Measurements from ENCODE around the gene KLHL24. TPM values are rescaled to one million over a fixed set of nuclear protein-coding genes. Genes with fewer than 3 reads are reported as not detected.

The KLHL24 gene, protein sequence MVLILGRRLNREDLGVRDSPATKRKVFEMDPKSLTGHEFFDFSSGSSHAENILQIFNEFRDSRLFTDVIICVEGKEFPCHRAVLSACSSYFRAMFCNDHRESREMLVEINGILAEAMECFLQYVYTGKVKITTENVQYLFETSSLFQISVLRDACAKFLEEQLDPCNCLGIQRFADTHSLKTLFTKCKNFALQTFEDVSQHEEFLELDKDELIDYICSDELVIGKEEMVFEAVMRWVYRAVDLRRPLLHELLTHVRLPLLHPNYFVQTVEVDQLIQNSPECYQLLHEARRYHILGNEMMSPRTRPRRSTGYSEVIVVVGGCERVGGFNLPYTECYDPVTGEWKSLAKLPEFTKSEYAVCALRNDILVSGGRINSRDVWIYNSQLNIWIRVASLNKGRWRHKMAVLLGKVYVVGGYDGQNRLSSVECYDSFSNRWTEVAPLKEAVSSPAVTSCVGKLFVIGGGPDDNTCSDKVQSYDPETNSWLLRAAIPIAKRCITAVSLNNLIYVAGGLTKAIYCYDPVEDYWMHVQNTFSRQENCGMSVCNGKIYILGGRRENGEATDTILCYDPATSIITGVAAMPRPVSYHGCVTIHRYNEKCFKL
- 5.8 to 8.3 TPM (median 7.6 TPM) in 5 replicates for total RNA-seq (2022; extraction: Qiagen RNA extraction; ENCODE audit: low read depth)

DNA sequence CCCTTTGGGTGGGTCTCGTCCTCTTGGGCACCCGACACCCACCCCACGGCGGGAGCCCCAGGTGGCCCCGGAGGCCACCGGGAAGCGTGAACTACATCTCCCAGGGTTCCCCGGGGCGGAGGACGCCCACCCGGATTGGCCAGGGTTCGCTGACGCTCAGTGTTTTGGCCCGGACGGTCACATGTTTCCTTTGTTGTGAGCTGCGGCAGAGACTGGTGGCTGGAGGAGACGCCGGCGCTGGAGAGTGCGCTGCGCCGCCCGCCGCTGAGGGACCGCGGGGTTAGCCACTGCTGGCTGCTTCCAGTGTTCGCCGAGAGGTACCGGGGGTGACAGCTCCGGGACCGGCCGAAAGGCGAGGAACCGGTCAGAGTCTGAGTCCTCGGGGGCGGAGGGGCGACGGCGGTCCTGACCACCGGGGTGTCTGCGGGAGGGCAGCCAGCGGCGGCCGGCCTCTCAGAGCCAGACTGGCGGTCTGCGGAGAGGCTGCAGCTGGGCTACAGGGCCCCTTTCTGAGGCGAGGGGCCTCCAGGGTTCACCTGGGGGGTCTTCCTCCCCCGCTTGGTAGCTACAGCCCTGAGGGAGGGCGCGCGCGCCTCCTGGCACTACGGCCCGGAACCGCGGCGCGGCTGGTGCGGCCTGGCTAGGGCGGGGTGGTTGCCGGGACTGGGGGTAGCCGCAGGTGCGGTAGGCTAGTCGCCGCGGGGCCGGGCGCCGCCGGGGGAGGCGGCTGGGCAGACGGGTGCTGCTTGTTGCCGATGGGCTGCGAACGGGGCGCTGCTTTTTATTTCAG is at the start of gene KLHL24:
KLHL24 (plus strand) TSS at position 193 of the 790 bp plus-strand sequence. CDS start 14,734 bp downstream, outside the sequence.

DNA sequence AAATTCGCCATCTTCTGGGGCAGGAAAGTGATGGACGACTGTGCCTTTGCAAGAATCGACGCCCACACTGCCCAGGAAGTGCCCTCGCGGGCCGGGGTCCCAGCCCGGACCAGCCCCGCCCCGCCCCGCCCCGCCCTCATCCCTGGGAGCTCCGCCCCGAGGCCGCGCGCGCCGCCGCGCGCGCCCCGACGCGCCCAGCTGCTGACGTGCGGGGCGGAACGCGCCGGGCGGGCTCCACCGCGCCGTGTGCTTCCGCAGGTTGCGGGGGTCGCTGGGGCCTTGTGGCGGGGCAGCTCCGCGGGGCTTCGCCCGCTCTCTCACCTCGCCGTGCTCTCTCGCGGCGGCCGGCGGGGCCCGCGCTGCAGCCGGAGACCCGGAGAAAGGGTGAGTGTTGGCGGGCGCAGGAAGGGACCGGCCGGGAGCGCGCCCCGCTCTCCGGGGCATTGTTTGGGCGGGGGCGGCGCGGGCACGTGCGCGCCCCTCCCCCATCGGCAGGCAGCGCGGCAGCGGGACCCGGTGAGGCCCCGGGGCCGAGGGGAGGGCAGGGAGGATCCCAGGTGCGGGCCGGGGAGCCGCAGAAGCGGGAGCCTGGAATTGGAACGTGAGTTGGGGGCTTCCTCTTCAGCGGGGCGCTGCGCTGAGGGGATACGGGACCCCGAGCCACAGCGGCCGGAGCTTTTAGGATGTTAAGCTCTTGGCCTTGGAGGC is 62.3 kb downstream of the KLHL24 start, which contains the start of gene YEATS2:
YEATS2 (plus strand) TSS at position 188 of the 708 bp plus-strand sequence. CDS start 17,366 bp downstream, outside the sequence.

Other genes with a start within 250 kb of the KLHL24 start
- gene MCF2L2, start 207.0 kb upstream of the KLHL24 start, total RNA-seq (2022; extraction: Qiagen RNA extraction; ENCODE audit: low read depth): 0.07 to 0.55 TPM (median 0.13 TPM) in 4 of 5 replicates, not detected in the other
- 0.02 TPM in 1 of 5 replicates, not detected in the others for gene KLHL6, start 79.9 kb upstream of the KLHL24 start, total RNA-seq (2022; extraction: Qiagen RNA extraction; ENCODE audit: low read depth)
- 9.6 to 12.2 TPM (median 11.3 TPM) in 5 replicates for gene YEATS2, start 62.2 kb downstream of the KLHL24 start, total RNA-seq (2022; extraction: Qiagen RNA extraction; ENCODE audit: low read depth)
- 6.3 to 7.1 TPM (median 6.5 TPM) in 5 replicates for gene MAP6D1, start 190.0 kb downstream of the KLHL24 start, total RNA-seq (2022; extraction: Qiagen RNA extraction; ENCODE audit: low read depth)
- 64.6 to 75.1 TPM (median 68.8 TPM) in 5 replicates for gene PARL, start 249.3 kb downstream of the KLHL24 start, total RNA-seq (2022; extraction: Qiagen RNA extraction; ENCODE audit: low read depth)

Data from A549 treated with GW870086 at 1 μM for 4 hours (cell line).